T-cell (primary cell): ENCODE data around the gene SOCS4. TPM values are rescaled to one million over a fixed set of nuclear protein-coding genes. Genes with fewer than 3 reads are reported as not detected.
A peak's percentile ranks its signal among the peaks of the same experiment; 100 is the strongest.
"Not testable (repeated sequence)": the region's sequence is repeated elsewhere in the genome, so short reads cannot be mapped to it uniquely, and the experiment has no call there.

Experiments
- ATAC-seq, 4 experiments: fragments of 200-7000 bp in 3 of 4; fragments of 150-1000 bp in 1 of 4; cut with Tn5 transposase; replicated peaks in 1 of 4; 1 replicate in 3 of 4; 2 replicates in 1 of 4; pipeline ENCODE4 v1.10.0; 2021; ENCODE audit warnings: moderate library complexity in 3 of 4, mild to moderate bottlenecking in 2 of 4, moderate number of reproducible peaks in 1 of 4
- CTCF ChIA-PET, 2 donors: fragments of 300-600 bp; sonication (Branson Sonifier 250); formaldehyde crosslinking; loops; one replicate each; lab custom pipeline; 2022; ENCODE audit warnings: antibody characterized with exemption in 2 of 2; lab: Charles Lee
- POLR2A ChIA-PET, 2 donors: fragments of 300-600 bp; sonication (Branson Sonifier 250); formaldehyde crosslinking; loops; one replicate each; lab custom pipeline; 2022; ENCODE audit warnings: antibody characterized with exemption in 2 of 2; lab: Charles Lee
- DNase-seq, 35 experiments: peaks; one replicate each; pipeline versions ENCODE4 v3.0.0 to v3.0.0-alpha.2; 2013 to 2023
- H3K27ac ChIP-seq: one replicate; pipeline ENCODE4 v1.5.1; 2013; ENCODE audit warnings: low read length
- H3K27me3 ChIP-seq, 2 experiments: replicated peaks in 1 of 2; 1 replicate in 1 of 2; 2 replicates in 1 of 2; pipeline versions ENCODE4 v1.6.1 to v1.7.0; 2013; ENCODE audit warnings: low read length in 1 of 2, mixed read lengths in 1 of 2; ENCODE audit not compliant: control insufficient read depth in 2 of 2, insufficient read depth in 2 of 2; ENCODE audit errors: extremely low read depth in 1 of 2
- H3K36me3 ChIP-seq, 2 donors: 1 replicate in 1 of 2; 2 replicates in 1 of 2; pipeline versions ENCODE4 v1.6.1 to v1.7.0; 2013; ENCODE audit warnings: low read length in 1 of 2; ENCODE audit not compliant: control insufficient read depth in 2 of 2, insufficient read depth in 1 of 2; ENCODE audit errors: extremely low read depth in 1 of 2
- H3K4me1 ChIP-seq, 2 experiments: 1 replicate in 1 of 2; 2 replicates in 1 of 2; pipeline versions ENCODE4 v1.6.1 to v1.7.0; 2013; ENCODE audit warnings: low read length in 2 of 2, mixed read lengths in 1 of 2; ENCODE audit not compliant: insufficient read depth in 2 of 2, control insufficient read depth in 1 of 2; ENCODE audit errors: extremely low read depth in 1 of 2
- H3K4me3 ChIP-seq, 2 donors: 1 replicate in 1 of 2; 2 replicates in 1 of 2; pipeline versions ENCODE4 v1.5.1 to v1.7.0; 2013; ENCODE audit warnings: mild to moderate bottlenecking in 2 of 2, low read length in 1 of 2, moderate library complexity in 1 of 2; ENCODE audit not compliant: control insufficient read depth in 1 of 2; ENCODE audit errors: extremely low read depth in 1 of 2
- H3K9me3 ChIP-seq: 2 replicates; pipeline ENCODE4 v1.7.0; 2013
- H3K27ac Mint-ChIP-seq, 2 donors: one replicate each; pipeline ENCODE4 v1.8.0; 2020 to 2021; ENCODE audit warnings: mild to moderate bottlenecking in 2 of 2, mixed read lengths in 2 of 2
- H3K27me3 Mint-ChIP-seq, 2 donors: one replicate each; pipeline ENCODE4 v1.8.0; 2021 to 2022; ENCODE audit warnings: mixed read lengths in 2 of 2
- H3K36me3 Mint-ChIP-seq: one replicate; pipeline ENCODE4 v1.8.0; 2021; ENCODE audit warnings: mixed read lengths
- H3K4me1 Mint-ChIP-seq, 3 donors: one replicate each; pipeline ENCODE4 v1.8.0; 2020 to 2022; ENCODE audit warnings: mixed read lengths in 3 of 3, mild to moderate bottlenecking in 1 of 3
- H3K4me3 Mint-ChIP-seq, 3 donors: one replicate each; pipeline ENCODE4 v1.8.0; 2020 to 2022; ENCODE audit warnings: mild to moderate bottlenecking in 3 of 3, mixed read lengths in 3 of 3, moderate library complexity in 3 of 3
- H3K9me3 Mint-ChIP-seq, 3 donors: one replicate each; pipeline ENCODE4 v1.8.0; 2020 to 2022; ENCODE audit warnings: mixed read lengths in 3 of 3
- WGBS: methylation state at CpG from one replicate; pipeline ENCODE4 v1.1.5; 2013; ENCODE audit warnings: missing lambda C conversion rate; ENCODE audit not compliant: insufficient coverage; 5-methylcytosine and 5-hydroxymethylcytosine counted together
- total RNA-seq, 35 experiments: library from RNA in 6 of 35; stranded (reverse) in 6 of 35; fragments of 120-200 nt in 1 of 35; gene quantifications; one replicate each; pipeline versions ENCODE4 v1.2.1 to v1.2.4 and lab custom pipeline; 2013 to 2026

The SOCS4 gene
- total RNA-seq, 5 donors from 2014 or later (not counting 1 experiment from before 2014, with no cell fraction given) = 16.7 to 26.4 (median 21.1) TPM

GRCh38 chr14:55028476-55028875, 1.4 kb downstream of the SOCS4 start:
- H3K4me3 Mint-ChIP-seq = peak overlapping the region; percentile 91 to 92 (median 91)
- no peak for DNase-seq
- H3K4me3 ChIP-seq = no peak overlapping the region
- H3K4me1 Mint-ChIP-seq = peaks cover 49 to 58% (median 55%) of the 10 kb centered on the region in 3 donors
- H3K27me3 ChIP-seq = no peaks in the 10 kb centered on the region
- H3K9me3 ChIP-seq = no peaks in the 10 kb centered on the region
- no peak overlapping the region for H3K27ac Mint-ChIP-seq
- H3K36me3 Mint-ChIP-seq = peaks cover 3% of the 10 kb centered on the region
- WGBS = no CpG with 5 or more reads among the region's 4 CpGs
- H3K9me3 Mint-ChIP-seq = no peaks in the 10 kb centered on the region
- H3K4me1 ChIP-seq = peaks cover 9 to 26% of the 10 kb centered on the region in 2 experiments
- H3K27me3 Mint-ChIP-seq = no peaks in the 10 kb centered on the region
- H3K36me3 ChIP-seq = no peaks in the 10 kb centered on the region
- no peak overlapping the region for H3K27ac ChIP-seq
- no peak for ATAC-seq
- ChIA-PET POLR2A (interaction anchor here in 1 of 2 donors (0.6 to 0.8 kb wide), 3 partner anchors 9 to 44 kb away, joined by 3 to 4 read pairs (median 3); partner anchors contain the start of gene MAPK1IP1L), CTCF (interaction anchor here in 1 of 2 donors (1.3 to 1.4 kb wide), 2 partner anchors 17 to 23 kb away, joined by 6 read pairs; partner anchors contain the start of gene MAPK1IP1L)

- WGBS = no CpG with 5 or more reads among the region's 2 CpGs
- peaks cover 7 to 20% of the 10 kb centered on the region in 2 experiments for H3K4me1 ChIP-seq
- no peaks in the 10 kb centered on the region for H3K27me3 ChIP-seq
- H3K36me3 ChIP-seq = peaks cover 8 to 10% of the 10 kb centered on the region in 2 donors
- H3K4me1 Mint-ChIP-seq = peaks cover 38 to 49% (median 46%) of the 10 kb centered on the region in 3 donors
- ChIA-PET POLR2A (interaction anchor here (0.6 to 1.7 kb wide), 5 partner anchors 15 to 76 kb away, joined by 3 to 16 read pairs (median 5); partner anchors contain the start of gene MAPK1IP1L (in 1 of the 2)), CTCF (interaction anchor here (0.5 to 1.9 kb wide), 3 partner anchors 15 to 34 kb away, joined by 3 to 14 read pairs (median 4); partner anchors contain the start of gene MAPK1IP1L (in 1 of the 2))
- H3K36me3 Mint-ChIP-seq = peaks cover 12% of the 10 kb centered on the region
- H3K9me3 Mint-ChIP-seq = no peaks in the 10 kb centered on the region
- H3K4me3 ChIP-seq = no peak overlapping the region
- no peak for DNase-seq
- no peak for ATAC-seq
- no peaks in the 10 kb centered on the region for H3K27me3 Mint-ChIP-seq
- no peak overlapping the region for H3K27ac Mint-ChIP-seq
- no peak overlapping the region for H3K4me3 Mint-ChIP-seq
- H3K27ac ChIP-seq = no peak overlapping the region
- H3K9me3 ChIP-seq = no peaks in the 10 kb centered on the region
Observed at GRCh38 chr14:55031190-55031589, 4.2 kb downstream of the SOCS4 start.

- H3K36me3 Mint-ChIP-seq = peaks cover 33% of the 10 kb centered on the region
- H3K4me1 Mint-ChIP-seq, H3K27ac Mint-ChIP-seq, DNase-seq, H3K27me3 Mint-ChIP-seq, H3K27ac ChIP-seq, H3K9me3 Mint-ChIP-seq, H3K4me3 ChIP-seq, ATAC-seq, H3K27me3 ChIP-seq, H3K9me3 ChIP-seq, CTCF ChIA-PET, H3K4me1 ChIP-seq, H3K4me3 Mint-ChIP-seq: not testable (repeated sequence)
- H3K36me3 ChIP-seq = peaks cover 19 to 26% of the 10 kb centered on the region in 2 donors
- POLR2A ChIA-PET = interaction anchor here in 1 of 2 donors (0.9 to 1.0 kb wide), 2 partner anchors 9 to 10 kb away, joined by 3 read pairs; no protein-coding TSS in a partner anchor
Observed at GRCh38 chr14:55037995-55038394, 11.0 kb downstream of the SOCS4 start.

DNA sequence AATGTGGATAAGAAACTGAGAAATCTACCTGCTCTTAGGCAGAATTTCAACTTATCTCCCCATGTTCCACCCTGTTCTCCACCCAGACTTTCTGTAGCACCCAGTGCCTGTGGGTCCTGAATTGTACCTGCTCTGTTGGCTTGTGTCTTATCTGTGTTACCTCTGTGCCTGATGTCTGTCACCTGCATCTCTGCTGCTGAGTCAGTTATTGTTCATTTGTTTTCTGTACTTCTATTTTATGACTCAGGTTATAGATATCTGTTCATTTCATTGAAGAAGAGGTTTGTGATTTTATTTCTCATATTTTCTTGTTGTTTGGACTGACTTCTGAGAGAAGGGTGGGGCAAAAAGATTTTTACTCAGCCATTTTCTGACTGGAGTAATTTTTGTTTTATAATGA, 11.7 kb downstream of the SOCS4 start:
- peaks cover 19 to 33% of the 10 kb centered on the region in 2 donors for H3K36me3 ChIP-seq
- H3K9me3 ChIP-seq = no peaks in the 10 kb centered on the region
- Mint-ChIP-seq H3K27me3 (no peaks in the 10 kb centered on the region), H3K4me3 (no peak overlapping the region), H3K9me3 (no peaks in the 10 kb centered on the region), H3K36me3 (peaks cover 40% of the 10 kb centered on the region), H3K27ac (peak overlapping the region; percentile 4 to 12), H3K4me1 (peaks cover 4 to 6% (median 5%) of the 10 kb centered on the region in 3 donors)
- ATAC-seq (no peak), DNase-seq (no peak)
- H3K4me1 ChIP-seq = no peaks in the 10 kb centered on the region
- H3K27ac ChIP-seq = no peak overlapping the region
- POLR2A ChIA-PET = interaction anchor here in 1 of 2 donors (0.9 kb wide), 1 partner anchor 8 kb away, joined by 3 read pairs; no protein-coding TSS in a partner anchor
- no peak overlapping the region for H3K4me3 ChIP-seq
- CTCF ChIA-PET = no interaction called here
- H3K27me3 ChIP-seq = no peaks in the 10 kb centered on the region

DNA sequence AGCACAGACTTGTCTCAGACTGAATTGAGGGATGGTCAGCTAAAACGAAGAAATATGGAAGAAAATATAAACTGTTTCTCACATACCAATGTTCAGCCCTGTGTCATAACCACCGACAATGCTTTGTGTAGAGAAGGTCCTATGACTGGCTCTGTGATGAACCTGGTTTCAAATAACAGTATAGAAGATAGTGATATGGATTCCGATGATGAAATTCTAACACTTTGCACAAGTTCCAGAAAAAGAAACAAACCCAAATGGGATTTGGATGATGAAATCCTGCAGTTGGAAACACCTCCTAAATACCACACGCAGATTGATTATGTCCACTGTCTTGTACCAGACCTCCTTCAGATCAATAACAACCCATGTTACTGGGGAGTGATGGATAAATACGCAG, 16.5 kb downstream of the SOCS4 start:
- CTCF ChIA-PET = no interaction called here
- DNase-seq (no peak), ATAC-seq (no peak)
- Histone ChIP-seq H3K9me3 (no peaks in the 10 kb centered on the region), H3K4me1 (no peaks in the 10 kb centered on the region), H3K27ac (no peak overlapping the region), H3K27me3 (no peaks in the 10 kb centered on the region), H3K4me3 (no peak overlapping the region), H3K36me3 (peaks cover 2 to 19% of the 10 kb centered on the region in 2 donors)
- H3K27me3 Mint-ChIP-seq = no peaks in the 10 kb centered on the region
- no peaks in the 10 kb centered on the region for H3K9me3 Mint-ChIP-seq
- POLR2A ChIA-PET = no interaction called here
- no CpG with 5 or more reads among the region's 5 CpGs for WGBS
- no peak overlapping the region for H3K27ac Mint-ChIP-seq
- no peak overlapping the region for H3K4me3 Mint-ChIP-seq
- H3K4me1 Mint-ChIP-seq = peaks cover 0 to 5% (median 4%) of the 10 kb centered on the region in 3 donors
- peaks cover 22% of the 10 kb centered on the region for H3K36me3 Mint-ChIP-seq

DNA sequence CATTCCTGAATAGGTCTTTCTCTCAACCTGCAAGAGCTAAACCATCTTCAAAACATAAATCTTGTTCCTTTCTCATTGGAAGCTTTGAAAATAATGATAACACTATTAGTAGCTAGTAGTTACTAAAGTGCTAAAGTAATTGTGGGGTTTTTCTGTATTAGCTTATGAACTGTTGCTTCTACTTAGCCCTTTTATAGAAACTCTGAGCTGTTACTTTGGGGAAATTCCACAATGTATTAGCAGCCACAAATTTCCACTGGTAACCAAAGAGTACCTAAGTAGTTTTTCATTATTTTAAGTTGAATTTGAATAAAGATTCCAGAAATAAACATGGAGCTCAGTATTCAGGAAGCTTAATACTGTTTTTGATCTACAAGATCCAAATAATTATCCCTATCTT, 18.1 kb downstream of the SOCS4 start:
- peaks cover 0 to 2% (median 0%) of the 10 kb centered on the region in 3 donors for H3K4me1 Mint-ChIP-seq

More for the DNA sequence above, 18.1 kb downstream of the SOCS4 start:
- Histone ChIP-seq H3K9me3 (no peaks in the 10 kb centered on the region), H3K4me3 (no peak overlapping the region), H3K27me3 (no peaks in the 10 kb centered on the region), H3K36me3 (peaks cover 0 to 14% of the 10 kb centered on the region in 2 donors), H3K27ac (no peak overlapping the region), H3K4me1 (no peaks in the 10 kb centered on the region)
- CTCF ChIA-PET = interaction anchor here (0.7 to 2.1 kb wide), 7 partner anchors 11 to 150 kb away, joined by 3 to 6 read pairs (median 4); no protein-coding TSS in a partner anchor
- no peaks in the 10 kb centered on the region for H3K27me3 Mint-ChIP-seq
- peaks cover 15% of the 10 kb centered on the region for H3K36me3 Mint-ChIP-seq
- POLR2A ChIA-PET = interaction anchor here (0.6 to 1.7 kb wide), 3 partner anchors 12 to 91 kb away, joined by 4 to 8 read pairs (median 7); partner anchors contain the start of genes SOCS4 (in 1 of the 2) and WDHD1 (in 1 of the 2)
- no peak overlapping the region for H3K27ac Mint-ChIP-seq
- no peak overlapping the region for H3K4me3 Mint-ChIP-seq
- ATAC-seq (no peak), DNase-seq (no peak)
- H3K9me3 Mint-ChIP-seq = no peaks in the 10 kb centered on the region
